ENCODE results near the gene GPATCH1.

GPATCH1 gene

GRCh38 chr19:33175156-33175782, 94.3 kb downstream of the GPATCH1 start:
- Histone ChIP-seq H3K4me1 (ENCODE audit: control insufficient read depth in 1 of 2, insufficient read depth in 1 of 2, low read depth in 1 of 2, low read length in 1 of 2) (peaks cover 55 to 68% of the 10 kb centered on the region in 2 experiments), H3K27me3 (no peaks in the 10 kb centered on the region), H3K36me3 (no peaks in the 10 kb centered on the region), H3K9me3 (no peaks in the 10 kb centered on the region), H3K27ac (peak overlapping the region; percentile 94), H3K4me3 (ENCODE audit: low read depth in 1 of 2, low read length in 1 of 2) (peak overlapping the region in 1 of 2 experiments; percentile 97)
- no peak for TF ChIP-seq CTCF (IDR thresholded peaks at IDR 0.05)

GRCh38 chr19:33175886-33176669, 95.1 kb downstream of the GPATCH1 start:
- no peaks in the 10 kb centered on the region for H3K9me3 ChIP-seq
- H3K27ac ChIP-seq, result peak overlapping the region; percentile 94

GRCh38 chr19:33176670-33177416, 95.9 kb downstream of the GPATCH1 start:
- Histone ChIP-seq H3K4me1 (ENCODE audit: control insufficient read depth in 1 of 2, insufficient read depth in 1 of 2, low read depth in 1 of 2, low read length in 1 of 2) (peaks cover 55 to 68% of the 10 kb centered on the region in 2 experiments), H3K4me3 (ENCODE audit: low read depth in 1 of 2, low read length in 1 of 2) (peak overlapping the region; percentile 84 to 97), H3K27ac (peak overlapping the region; percentile 94), H3K9me3 (no peaks in the 10 kb centered on the region), H3K36me3 (no peaks in the 10 kb centered on the region), H3K27me3 (no peaks in the 10 kb centered on the region)
- TF ChIP-seq CTCF (IDR thresholded peaks at IDR 0.05), result peak; percentile 52

More at GRCh38 chr19:33175886-33176669, 95.1 kb downstream of the GPATCH1 start:
- no peaks in the 10 kb centered on the region for H3K27me3 ChIP-seq
- no peak for TF ChIP-seq CTCF (IDR thresholded peaks at IDR 0.05)
- H3K4me3 ChIP-seq (ENCODE audit: low read depth in 1 of 2, low read length in 1 of 2), result peak overlapping the region; percentile 84 to 97
- H3K4me1 ChIP-seq (ENCODE audit: control insufficient read depth in 1 of 2, insufficient read depth in 1 of 2, low read depth in 1 of 2, low read length in 1 of 2), result peaks cover 55 to 68% of the 10 kb centered on the region in 2 experiments
- no peaks in the 10 kb centered on the region for H3K36me3 ChIP-seq

GRCh38 chr19:33177417-33177979, 96.5 kb downstream of the GPATCH1 start:
- peak overlapping the region; percentile 94 for H3K27ac ChIP-seq
- H3K4me3 ChIP-seq (ENCODE audit: low read depth in 1 of 2, low read length in 1 of 2), result peak overlapping the region; percentile 84 to 97
- TF ChIP-seq CTCF (IDR thresholded peaks at IDR 0.05), result peak; percentile 66
- no peaks in the 10 kb centered on the region for H3K9me3 ChIP-seq
- H3K27me3 ChIP-seq, result no peaks in the 10 kb centered on the region
- H3K4me1 ChIP-seq (ENCODE audit: control insufficient read depth in 1 of 2, insufficient read depth in 1 of 2, low read depth in 1 of 2, low read length in 1 of 2), result peaks cover 53 to 62% of the 10 kb centered on the region in 2 experiments
- H3K36me3 ChIP-seq, result no peaks in the 10 kb centered on the region
